SK-N-SH (cell line): ENCODE results near the gene RIN2. TPM values are rescaled to one million over a fixed set of nuclear protein-coding genes. Genes with fewer than 3 reads are reported as not detected.

Source experiments
- CTCF ChIA-PET: fragments of 300-600, 350-600 bp; formaldehyde crosslinking; extraction: SDS; loops from one replicate; lab custom pipeline; 2021; lab: Yijun Ruan, JAX
- POLR2A ChIA-PET: fragments of 350-600 bp; sonication (Branson Sonifier 250); formaldehyde crosslinking; extraction: SDS; loops from one replicate; lab custom pipeline; 2020; ENCODE audit warnings: antibody characterized with exemption, inconsistent platforms; lab: Yijun Ruan, JAX
- DNase-seq: peaks from one replicate; pipeline ENCODE4 v3.0.0; 2012
- H2AFZ ChIP-seq: fragments of 200-600 bp; sonication (generic); 2 replicates; pipeline ENCODE4 v1.8.1; 2016; ENCODE audit warnings: antibody characterized with exemption, mild to moderate bottlenecking, low read depth
- H3F3A ChIP-seq: fragments of 200-600 bp; sonication (generic); replicated peaks from 2 replicates; pipeline ENCODE3; 2016; ENCODE audit warnings: antibody characterized with exemption, mild to moderate bottlenecking; ENCODE audit not compliant: insufficient read depth
- H3K27ac ChIP-seq, 2 experiments: fragments of 200-500 bp in 1 of 2; fragments of 200-600 bp in 1 of 2; sonication (Bioruptor generic) in 1 of 2; sonication (generic), shearing (Covaris generic) in 1 of 2; 2 replicates each; pipeline versions ENCODE4 v1.5.1 to v1.6.1; 2014 to 2016; ENCODE audit warnings: low read depth in 2 of 2, inconsistent platforms in 1 of 2, low read length in 1 of 2, mild to moderate bottlenecking in 1 of 2, mixed read lengths in 1 of 2
- H3K27me3 ChIP-seq: fragments of 200-600 bp; sonication (generic), shearing (Covaris generic); 2 replicates; pipeline ENCODE4 v1.6.1; 2016; ENCODE audit warnings: mixed run types; ENCODE audit not compliant: insufficient read depth
- H3K36me3 ChIP-seq, 2 experiments: fragments of 200-500 bp in 1 of 2; fragments of 200-600 bp in 1 of 2; sonication (Bioruptor generic) in 1 of 2; sonication (generic) in 1 of 2; replicated peaks in 1 of 2; 2 replicates each; pipeline versions ENCODE3 to v1.5.1; 2014 to 2016; ENCODE audit warnings: low read length in 1 of 2, mild to moderate bottlenecking in 1 of 2; ENCODE audit not compliant: insufficient read depth in 2 of 2, control insufficient read depth in 1 of 2
- H3K4me1 ChIP-seq, 2 experiments: fragments of 200-500 bp in 1 of 2; fragments of 200-600 bp in 1 of 2; sonication (Bioruptor generic) in 1 of 2; sonication (generic), shearing (Covaris generic) in 1 of 2; 2 replicates each; pipeline versions ENCODE4 v1.5.1 to v1.6.1; 2014 to 2016; ENCODE audit warnings: low read depth in 1 of 2, low read length in 1 of 2, mixed run types in 1 of 2; ENCODE audit not compliant: insufficient read depth in 2 of 2, control insufficient read depth in 1 of 2
- H3K4me2 ChIP-seq: fragments of 200-600 bp; sonication (generic), shearing (Covaris generic); 2 replicates; pipeline ENCODE4 v1.6.1; 2017; ENCODE audit warnings: mixed run types
- H3K4me3 ChIP-seq, 2 experiments: fragments of 200-500 bp in 1 of 2; fragments of 200-600 bp in 1 of 2; sonication (Bioruptor generic) in 1 of 2; sonication (generic), shearing (Covaris generic) in 1 of 2; 2 replicates each; pipeline versions ENCODE4 v1.5.1 to v1.8.1; 2014 to 2016; ENCODE audit warnings: low read depth in 2 of 2, inconsistent platforms in 1 of 2, low read length in 1 of 2, mild to moderate bottlenecking in 1 of 2, mixed read lengths in 1 of 2, moderate library complexity in 1 of 2
- H3K79me2 ChIP-seq: fragments of 200-600 bp; sonication (generic); 2 replicates; pipeline ENCODE4 v1.8.1; 2017; ENCODE audit warnings: mild to moderate bottlenecking; ENCODE audit not compliant: insufficient read depth
- H3K9ac ChIP-seq: fragments of 200-600 bp; sonication (generic); 2 replicates; pipeline ENCODE4 v1.6.1; 2017; ENCODE audit warnings: mixed run types
- H3K9me2 ChIP-seq: fragments of 200-600 bp; sonication (generic); 2 replicates; pipeline ENCODE4 v1.6.1; 2017; ENCODE audit warnings: mixed run types
- H3K9me3 ChIP-seq: fragments of 200-600 bp; sonication (generic); 2 replicates; pipeline ENCODE4 v1.6.1; 2017; ENCODE audit warnings: mixed run types, mild to moderate bottlenecking, moderate library complexity
- H4K20me1 ChIP-seq: fragments of 200-600 bp; sonication (generic); 2 replicates; pipeline ENCODE4 v1.6.1; 2017; ENCODE audit warnings: mild to moderate bottlenecking, mixed run types; ENCODE audit not compliant: insufficient read depth
- CHD2 ChIP-seq: fragments of 150-350 bp; IDR thresholded peaks from 2 replicates; pipeline ENCODE4 v1.6.1; 2018; ENCODE audit warnings: low read length; ENCODE audit not compliant: partially characterized antibody
- CTCF ChIP-seq: fragments of 200-600 bp; sonication (generic); IDR thresholded peaks from 2 replicates; pipeline ENCODE4 v1.6.1; 2017; ENCODE audit warnings: antibody characterized with exemption, mild to moderate bottlenecking, moderate library complexity
- ELF1 ChIP-seq: IDR thresholded peaks from 2 replicates; pipeline ENCODE4 v1.4.0; 2012
- FOSL2 ChIP-seq: IDR thresholded peaks from 2 replicates; pipeline ENCODE4 v1.4.0; 2012; ENCODE audit warnings: low read depth, mild to moderate bottlenecking, moderate library complexity, borderline replicate concordance
- FOXJ3 ChIP-seq: sonication (generic); formaldehyde crosslinking; IDR thresholded peaks from 2 replicates; pipeline ENCODE4 v1.5.1; 2020; ENCODE audit warnings: mild to moderate bottlenecking, missing genetic modification reagents
- JUND ChIP-seq: IDR thresholded peaks from 2 replicates; pipeline ENCODE4 v1.4.0; 2012
- MXI1 ChIP-seq: IDR thresholded peaks from 2 replicates; pipeline ENCODE4 v1.6.1; 2012; ENCODE audit warnings: mild to moderate bottlenecking, low read depth, low read length, improper control_type of control experiment
- NFIC ChIP-seq: IDR thresholded peaks from 2 replicates; pipeline ENCODE4 v1.4.0; 2012; ENCODE audit warnings: borderline replicate concordance
- NRF1 ChIP-seq: IDR thresholded peaks from 2 replicates; pipeline ENCODE4 v1.6.1; 2012; ENCODE audit warnings: low read depth, mild to moderate bottlenecking, low read length
- POLR2AphosphoS5 ChIP-seq: IDR thresholded peaks from 2 replicates; pipeline ENCODE4 v1.6.1; 2012; ENCODE audit warnings: low read depth, low read length
- RCOR1 ChIP-seq: fragments of 150-350 bp; IDR thresholded peaks from 2 replicates; pipeline ENCODE4 v1.6.1; 2017; ENCODE audit warnings: antibody characterized with exemption, low read length
- RFX5 ChIP-seq: IDR thresholded peaks from 2 replicates; pipeline ENCODE4 v1.6.1; 2012; ENCODE audit warnings: mild to moderate bottlenecking, improper control_type of control experiment, low read length
- RXRA ChIP-seq: IDR thresholded peaks from 2 replicates; pipeline ENCODE4 v1.4.0; 2012; ENCODE audit warnings: low read depth, mild to moderate bottlenecking, borderline replicate concordance
- SIN3A ChIP-seq: IDR thresholded peaks from 2 replicates; pipeline ENCODE4 v1.6.1; 2012; ENCODE audit warnings: low read depth, mild to moderate bottlenecking, low read length, moderate library complexity, borderline replicate concordance
- SMC3 ChIP-seq: IDR thresholded peaks from 2 replicates; pipeline ENCODE4 v1.6.1; 2012; ENCODE audit warnings: low read depth, low read length, improper control_type of control experiment
- TAF1 ChIP-seq: IDR thresholded peaks from 2 replicates; pipeline ENCODE4 v1.6.1; 2012; ENCODE audit warnings: low read depth, mild to moderate bottlenecking, low read length, moderate library complexity, borderline replicate concordance
- YY1 ChIP-seq: IDR thresholded peaks from 2 replicates; pipeline ENCODE4 v1.4.0; 2012; ENCODE audit warnings: low read depth, mild to moderate bottlenecking
- WGBS: methylation state at CpG from one replicate; pipeline ENCODE4 v1.1.6; 2017; ENCODE audit warnings: low lambda C conversion rate; 5-methylcytosine and 5-hydroxymethylcytosine counted together
- polyA plus RNA-seq, 3 experiments: library from polyadenylated mRNA; depleted of rRNA; stranded (reverse); fragments of >200 nt; gene quantifications; 2 replicates each; pipeline ENCODE4 v1.2.3, GENCODE V29; 2012
- TF ChIP-seq, protein P1 (sequence below): fragments of 150-350 bp; IDR thresholded peaks from 2 replicates; pipeline ENCODE4 v1.6.1; 2016; ENCODE audit warnings: mild to moderate bottlenecking, low read depth, low read length
- TF ChIP-seq, protein P2 (sequence below): IDR thresholded peaks from 2 replicates; pipeline ENCODE4; 2012
- TF ChIP-seq, protein P3 (sequence below): IDR thresholded peaks from 2 replicates; pipeline ENCODE4 v1.4.0; 2012; ENCODE audit warnings: low read depth, borderline replicate concordance

Gene RIN2
- polyA plus RNA-seq, 1 of the 3 experiments (the other 2 are of a cell fraction): 6.8 TPM

DNA sequence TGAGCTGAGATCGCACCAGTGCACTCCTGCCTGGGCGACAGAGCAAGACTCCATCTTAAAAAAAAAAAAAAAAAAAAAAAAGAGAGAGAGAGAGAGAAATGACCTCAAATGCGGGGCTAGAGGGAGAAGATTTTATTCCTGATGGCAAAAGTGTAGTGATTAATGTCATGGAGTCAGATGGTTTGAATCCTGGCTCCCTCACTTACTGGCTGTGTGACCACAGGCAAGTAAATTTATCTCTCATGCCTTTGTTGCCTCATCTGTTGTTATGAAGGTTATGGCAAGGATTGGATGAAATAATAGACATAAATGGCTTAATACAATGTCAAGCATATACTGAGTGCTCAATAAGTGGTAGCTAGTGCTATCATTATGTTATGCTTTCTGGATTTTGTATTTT, 29.3 kb downstream of the RIN2 start (continued):
- TF ChIP-seq CHD2 (no peak), NFIC (no peak), FOXJ3 (no peak), SIN3A (no peak)
- TF ChIP-seq, protein P1, sequence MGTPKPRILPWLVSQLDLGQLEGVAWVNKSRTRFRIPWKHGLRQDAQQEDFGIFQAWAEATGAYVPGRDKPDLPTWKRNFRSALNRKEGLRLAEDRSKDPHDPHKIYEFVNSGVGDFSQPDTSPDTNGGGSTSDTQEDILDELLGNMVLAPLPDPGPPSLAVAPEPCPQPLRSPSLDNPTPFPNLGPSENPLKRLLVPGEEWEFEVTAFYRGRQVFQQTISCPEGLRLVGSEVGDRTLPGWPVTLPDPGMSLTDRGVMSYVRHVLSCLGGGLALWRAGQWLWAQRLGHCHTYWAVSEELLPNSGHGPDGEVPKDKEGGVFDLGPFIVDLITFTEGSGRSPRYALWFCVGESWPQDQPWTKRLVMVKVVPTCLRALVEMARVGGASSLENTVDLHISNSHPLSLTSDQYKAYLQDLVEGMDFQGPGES: no peak

DNA sequence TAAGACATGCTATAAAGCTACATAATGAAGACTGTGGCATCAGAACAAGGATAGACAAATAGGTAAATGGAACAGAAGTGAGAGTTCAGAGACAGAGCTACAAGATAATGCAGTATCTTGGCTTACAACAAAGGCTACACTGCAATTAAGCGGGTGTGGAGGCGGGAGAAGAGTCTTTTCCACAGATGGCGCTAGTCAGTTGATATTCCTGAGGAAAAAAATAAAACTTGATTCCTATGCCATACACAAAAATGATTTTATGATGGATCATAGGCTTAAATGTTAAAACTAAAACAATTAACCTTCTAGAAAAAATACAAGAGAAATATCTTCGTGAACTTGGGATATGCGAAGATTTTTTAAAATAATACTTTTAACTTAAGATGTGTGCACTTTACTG, 31.0 kb downstream of the RIN2 start:
- Histone ChIP-seq H3F3A (peaks cover 16% of the 10 kb centered on the region), H3K4me3 (no peak overlapping the region), H4K20me1 (no peaks in the 10 kb centered on the region), H3K36me3 (peaks cover 0 to 10% of the 10 kb centered on the region in 2 experiments), H3K9ac (no peak overlapping the region), H3K27ac (no peak overlapping the region)
- TF ChIP-seq, protein P1: no peak
- TF ChIP-seq, all 33 proteins: peak for 0
- H3K4me2 ChIP-seq: no peak overlapping the region
- POLR2A ChIA-PET: no interaction called here
- WGBS: 97% methylated on average over 5 of the region's 5 CpGs
- H3K27me3 ChIP-seq: no peaks in the 10 kb centered on the region
- H2AFZ ChIP-seq: no peak overlapping the region
- H3K4me1 ChIP-seq: peaks cover 12 to 18% of the 10 kb centered on the region in 2 experiments
- CTCF ChIA-PET: no interaction called here
- peaks cover 7% of the 10 kb centered on the region; the same call in 1 of the 2 replicates for H3K79me2 ChIP-seq
- DNase-seq: no peak
- H3K9me2 ChIP-seq: no peaks in the 10 kb centered on the region
- peaks cover 8% of the 10 kb centered on the region; the same call in 1 of the 2 replicates for H3K9me3 ChIP-seq

DNA sequence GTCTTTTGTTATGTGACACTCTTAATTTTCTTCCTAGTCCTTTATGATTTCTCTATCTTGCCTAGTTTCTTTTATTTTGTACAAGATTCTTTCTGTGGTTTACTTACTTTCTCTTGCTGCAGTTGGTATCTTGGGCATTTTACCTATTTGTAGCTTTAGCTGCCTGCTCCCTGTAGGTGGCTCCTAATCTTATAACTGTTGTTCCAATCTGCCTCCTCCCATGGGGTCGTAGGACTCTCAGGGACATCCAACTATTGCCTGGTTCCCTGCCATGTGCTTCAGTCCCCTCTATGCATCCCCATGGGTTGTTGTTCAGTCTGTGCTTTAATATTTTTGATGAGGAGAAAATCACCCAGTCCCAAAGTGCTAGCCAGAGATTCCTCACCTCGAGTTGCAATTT, 31.4 kb downstream of the RIN2 start:
- POLR2A ChIA-PET: no interaction called here
- CTCF ChIA-PET: no interaction called here
- TF ChIP-seq NFIC: no peak
- no peak for TF ChIP-seq RFX5
- TF ChIP-seq TAF1: no peak
- TF ChIP-seq NRF1: no peak
- TF ChIP-seq RXRA: no peak
- no peak for TF ChIP-seq RCOR1
- TF ChIP-seq FOSL2: no peak
- TF ChIP-seq SMC3: no peak
- no peak for TF ChIP-seq ELF1
- TF ChIP-seq POLR2AphosphoS5: no peak
- TF ChIP-seq CTCF: no peak
- no peak for TF ChIP-seq MXI1
- TF ChIP-seq YY1: no peak
- TF ChIP-seq, protein P2, sequence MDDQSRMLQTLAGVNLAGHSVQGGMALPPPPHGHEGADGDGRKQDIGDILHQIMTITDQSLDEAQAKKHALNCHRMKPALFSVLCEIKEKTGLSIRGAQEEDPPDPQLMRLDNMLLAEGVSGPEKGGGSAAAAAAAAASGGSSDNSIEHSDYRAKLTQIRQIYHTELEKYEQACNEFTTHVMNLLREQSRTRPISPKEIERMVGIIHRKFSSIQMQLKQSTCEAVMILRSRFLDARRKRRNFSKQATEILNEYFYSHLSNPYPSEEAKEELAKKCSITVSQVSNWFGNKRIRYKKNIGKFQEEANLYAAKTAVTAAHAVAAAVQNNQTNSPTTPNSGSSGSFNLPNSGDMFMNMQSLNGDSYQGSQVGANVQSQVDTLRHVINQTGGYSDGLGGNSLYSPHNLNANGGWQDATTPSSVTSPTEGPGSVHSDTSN: no peak
- TF ChIP-seq, protein P3, sequence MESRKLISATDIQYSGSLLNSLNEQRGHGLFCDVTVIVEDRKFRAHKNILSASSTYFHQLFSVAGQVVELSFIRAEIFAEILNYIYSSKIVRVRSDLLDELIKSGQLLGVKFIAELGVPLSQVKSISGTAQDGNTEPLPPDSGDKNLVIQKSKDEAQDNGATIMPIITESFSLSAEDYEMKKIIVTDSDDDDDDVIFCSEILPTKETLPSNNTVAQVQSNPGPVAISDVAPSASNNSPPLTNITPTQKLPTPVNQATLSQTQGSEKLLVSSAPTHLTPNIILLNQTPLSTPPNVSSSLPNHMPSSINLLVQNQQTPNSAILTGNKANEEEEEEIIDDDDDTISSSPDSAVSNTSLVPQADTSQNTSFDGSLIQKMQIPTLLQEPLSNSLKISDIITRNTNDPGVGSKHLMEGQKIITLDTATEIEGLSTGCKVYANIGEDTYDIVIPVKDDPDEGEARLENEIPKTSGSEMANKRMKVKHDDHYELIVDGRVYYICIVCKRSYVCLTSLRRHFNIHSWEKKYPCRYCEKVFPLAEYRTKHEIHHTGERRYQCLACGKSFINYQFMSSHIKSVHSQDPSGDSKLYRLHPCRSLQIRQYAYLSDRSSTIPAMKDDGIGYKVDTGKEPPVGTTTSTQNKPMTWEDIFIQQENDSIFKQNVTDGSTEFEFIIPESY: no peak
- no peak for TF ChIP-seq JUND

More for the DNA sequence above, 31.4 kb downstream of the RIN2 start:
- WGBS: 46% methylated on average over 2 of the region's 2 CpGs
- Histone ChIP-seq H3K4me2 (no peak overlapping the region), H3K79me2 (peaks cover 7% of the 10 kb centered on the region; the same call in 1 of the 2 replicates), H3K9ac (no peak overlapping the region), H4K20me1 (no peaks in the 10 kb centered on the region), H3K36me3 (peaks cover 0 to 10% of the 10 kb centered on the region in 2 experiments), H2AFZ (no peak overlapping the region), H3K4me3 (no peak overlapping the region), H3K27ac (no peak overlapping the region), H3K9me3 (peaks cover 8% of the 10 kb centered on the region; the same call in 1 of the 2 replicates), H3K9me2 (no peaks in the 10 kb centered on the region), H3F3A (peaks cover 11% of the 10 kb centered on the region), H3K27me3 (no peaks in the 10 kb centered on the region), H3K4me1 (peaks cover 10 to 15% of the 10 kb centered on the region in 2 experiments)
- DNase-seq: no peak
